Endothelial cell of umbilical vein (primary cell): ENCODE data around the gene NCKAP5. TPM values are rescaled to one million over a fixed set of nuclear protein-coding genes. Genes with fewer than 3 reads are reported as not detected.

Experiments used
- BruUV-seq: library from RNA; stranded (reverse); fragments of 400-500 nt; replicated peaks from 2 replicates; lab custom pipeline; 2021; lab: Mats Ljungman, UMichigan
- CTCF ChIA-PET: fragments of 300-600, 350-600 bp; sonication (Branson Sonifier 250); formaldehyde crosslinking; loops from one replicate; lab custom pipeline; 2021; ENCODE audit warnings: antibody characterized with exemption, inconsistent platforms; lab: Charles Lee
- POLR2A ChIA-PET: fragments of 300-600, 350-600 bp; sonication (Branson Sonifier 250); formaldehyde crosslinking; loops from one replicate; lab custom pipeline; 2021; ENCODE audit warnings: antibody characterized with exemption, inconsistent platforms; lab: Charles Lee
- DNase-seq: peaks from one replicate; pipeline ENCODE4 v3.0.0-alpha.2; 2011; ENCODE audit warnings: low read depth, low spot score
- FAIRE-seq: peaks from 2 replicates; lab custom pipeline; 2011; peaks lifted over from hg19 to GRCh38; lab: Jason Lieb, UNC
- H2AFZ ChIP-seq: 2 replicates; pipeline ENCODE4 v1.6.0; 2012; ENCODE audit warnings: low read depth, low read length, control low read depth, inconsistent platforms
- H3K27ac ChIP-seq: 2 replicates; pipeline ENCODE4 v1.5.1; 2011; ENCODE audit warnings: low read depth, mild to moderate bottlenecking, control low read depth, low read length, moderate library complexity; ENCODE audit not compliant: insufficient read depth
- H3K27me3 ChIP-seq, 2 experiments: 2 replicates each; pipeline versions ENCODE4 v1.6.0 to v1.6.1; 2011; ENCODE audit warnings: low read length in 2 of 2, mixed read lengths in 1 of 2; ENCODE audit not compliant: control insufficient read depth in 2 of 2, insufficient read depth in 2 of 2
- H3K36me3 ChIP-seq, 2 experiments: 2 replicates in 1 of 2; 3 replicates in 1 of 2; pipeline ENCODE4 v1.5.1; 2011; ENCODE audit warnings: low read length in 2 of 2, mild to moderate bottlenecking in 1 of 2, moderate library complexity in 1 of 2; ENCODE audit not compliant: control insufficient read depth in 2 of 2, insufficient read depth in 2 of 2; ENCODE audit errors: extremely low read depth in 1 of 2
- H3K4me1 ChIP-seq: 3 replicates; pipeline ENCODE4 v1.5.1; 2011; ENCODE audit warnings: mild to moderate bottlenecking, low read length; ENCODE audit not compliant: control insufficient read depth, insufficient read depth; ENCODE audit errors: extremely low read depth
- H3K4me2 ChIP-seq: 2 replicates; pipeline ENCODE4 v1.6.1; 2011; ENCODE audit warnings: low read length, control low read depth, mixed read lengths; ENCODE audit not compliant: insufficient read depth
- H3K4me3 ChIP-seq, 3 experiments: fragments of 200-600 bp in 1 of 3; sonication (generic), shearing (Covaris generic) in 1 of 3; replicated peaks in 1 of 3; 2 replicates each; pipeline ENCODE4 v1.5.1; 2011 to 2016; ENCODE audit warnings: control low read depth in 3 of 3, low read length in 3 of 3, mild to moderate bottlenecking in 2 of 3, inconsistent platforms in 1 of 3, low read depth in 1 of 3, moderate library complexity in 1 of 3; ENCODE audit not compliant: insufficient read depth in 1 of 3
- H3K79me2 ChIP-seq: 2 replicates; pipeline ENCODE4 v1.6.0; 2012; ENCODE audit warnings: low read length, inconsistent platforms; ENCODE audit not compliant: control insufficient read depth, insufficient read depth
- H3K9ac ChIP-seq: replicated peaks from 2 replicates; pipeline ENCODE3; 2011; ENCODE audit warnings: low read length, control low read depth; ENCODE audit not compliant: insufficient read depth; ENCODE audit errors: extremely low read depth
- H3K9me1 ChIP-seq: replicated peaks from 3 replicates; pipeline ENCODE4 v1.6.0; 2011; ENCODE audit warnings: mild to moderate bottlenecking, low read length; ENCODE audit not compliant: control insufficient read depth, insufficient read depth; ENCODE audit errors: extremely low read depth
- H3K9me3 ChIP-seq: replicated peaks from 2 replicates; pipeline ENCODE4 v1.5.1; 2012; ENCODE audit warnings: low read length, inconsistent platforms; ENCODE audit not compliant: control insufficient read depth, insufficient read depth
- H4K20me1 ChIP-seq: replicated peaks from 2 replicates; pipeline ENCODE3; 2011; ENCODE audit warnings: mild to moderate bottlenecking, low read length; ENCODE audit not compliant: control insufficient read depth, insufficient read depth; ENCODE audit errors: extremely low read depth
- CTCF ChIP-seq, 2 donors: IDR thresholded peaks; 1 replicate in 1 of 2; 2 replicates in 1 of 2; pipeline ENCODE4 v1.5.1; 2011; ENCODE audit warnings: low read length in 2 of 2, mild to moderate bottlenecking in 2 of 2, moderate library complexity in 2 of 2, control low read depth in 1 of 2, inconsistent platforms in 1 of 2, low read depth in 1 of 2; ENCODE audit not compliant: insufficient read depth in 1 of 2; ENCODE audit errors: extremely low read depth in 1 of 2
- EZH2 ChIP-seq: IDR thresholded peaks from 2 replicates; pipeline ENCODE4 v1.6.1; 2012; ENCODE audit warnings: borderline replicate concordance, low read depth, mild to moderate bottlenecking, moderate library complexity, low read length, inconsistent platforms; ENCODE audit not compliant: severe bottlenecking
- FOS ChIP-seq: IDR thresholded peaks from 2 replicates; pipeline ENCODE4 v1.6.1; 2011; ENCODE audit warnings: mild to moderate bottlenecking, low read length, moderate library complexity, borderline replicate concordance; ENCODE audit not compliant: insufficient read depth
- GATA2 ChIP-seq: IDR thresholded peaks from 2 replicates; pipeline ENCODE4 v1.7.0; 2011; ENCODE audit warnings: low read depth, mild to moderate bottlenecking, moderate library complexity, mixed read lengths, low read length; ENCODE audit not compliant: insufficient read length, insufficient read depth
- JUN ChIP-seq: IDR thresholded peaks from 2 replicates; pipeline ENCODE4 v1.6.1; 2011; ENCODE audit warnings: borderline replicate concordance, low read depth; ENCODE audit not compliant: insufficient read length, insufficient read depth
- MAX ChIP-seq: IDR thresholded peaks from 2 replicates; pipeline ENCODE4 v1.6.1; 2011; ENCODE audit not compliant: insufficient read depth, insufficient read length
- MYC ChIP-seq: IDR thresholded peaks from one replicate; pipeline ENCODE4 v1.6.1; 2011; ENCODE audit warnings: mild to moderate bottlenecking, low read depth, low read length
- POLR2A ChIP-seq: IDR thresholded peaks from 2 replicates; pipeline ENCODE4 v1.6.1; 2012; ENCODE audit warnings: low read depth, mild to moderate bottlenecking, control low read depth, low read length
- POLR2AphosphoS5 ChIP-seq: IDR thresholded peaks from 2 replicates; pipeline ENCODE4 v1.6.1; 2012; ENCODE audit warnings: low read depth, mild to moderate bottlenecking, control low read depth, low read length, moderate library complexity; ENCODE audit not compliant: insufficient read depth
- dilution Hi-C: fragments of 300-500 bp; cut with MboI; formaldehyde crosslinking; loops from one replicate; pipeline ENCODE4 v1.15.0; 2019; ENCODE audit warnings: low sequenced_read_pairs; ENCODE audit not compliant: extremely low pct_ligation_motif_present
- intact Hi-C: fragments of 100-400 bp; cut with micrococcal nuclease; formaldehyde crosslinking; loops from one replicate; pipeline ENCODE4 v1.10.0; 2022
- polyA plus RNA-seq, 4 experiments: library from polyadenylated mRNA; depleted of rRNA in 3 of 4; stranded (reverse) in 3 of 4; unstranded in 1 of 4; fragments of >200 nt; gene quantifications; 2 replicates each; pipeline versions ENCODE4 v1.2.1 to v1.2.3, GENCODE V29; 2011 to 2012; ENCODE audit warnings: missing spikeins in 1 of 4
- total RNA-seq: library from RNA; stranded (reverse); gene quantifications from 2 replicates; pipeline ENCODE4 v1.2.3, GENCODE V29; 2021

Gene NCKAP5
- total and polyA plus RNA-seq, 2 donors (not counting 3 experiments of a cell fraction or from before 2014, with no cell fraction given) = 0.47 to 3.3 TPM

DNA sequence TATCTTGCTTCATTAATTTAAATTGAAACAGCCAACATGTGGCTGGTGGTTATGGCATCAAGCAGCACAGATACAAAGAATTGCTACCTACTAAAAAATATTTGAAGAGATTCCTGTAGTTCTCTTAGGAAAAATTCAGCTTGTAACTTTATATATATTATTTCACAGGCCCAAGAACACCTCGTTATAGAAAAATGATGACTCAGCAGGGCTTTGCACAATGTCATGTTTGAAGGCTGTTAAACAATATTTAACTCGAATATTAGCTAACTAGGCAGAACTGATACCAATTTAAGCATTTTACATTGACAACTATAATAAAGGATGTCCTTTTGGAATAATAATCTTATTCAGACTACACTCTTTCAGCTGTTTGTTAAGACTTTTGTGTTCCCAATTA is 795.9 kb downstream of the NCKAP5 start:
- POLR2A ChIA-PET = interaction anchor here (0.7 kb wide), 1 partner anchor 104 kb away, joined by 5 read pairs; no protein-coding TSS in a partner anchor
- TF ChIP-seq CTCF (IDR thresholded peaks at IDR 0.05; ENCODE audit: extremely low read depth in 1 of 2, insufficient read depth in 1 of 2, low read depth in 1 of 2, low read length in 2 of 2) (no peak), FOS (no peak), POLR2A (no peak), MYC (no peak), POLR2AphosphoS5 (no peak), EZH2 (no peak), MAX (no peak), GATA2 (no peak), JUN (no peak)
- Histone ChIP-seq H3K27ac (no peak overlapping the region), H4K20me1 (no peaks in the 10 kb centered on the region), H2AFZ (no peak overlapping the region), H3K36me3 (no peaks in the 10 kb centered on the region), H3K4me1 (no peaks in the 10 kb centered on the region), H3K9ac (no peak overlapping the region), H3K9me1 (no peaks in the 10 kb centered on the region), H3K79me2 (no peaks in the 10 kb centered on the region), H3K4me3 (no peak overlapping the region), H3K4me2 (no peak overlapping the region), H3K27me3 (no peaks in the 10 kb centered on the region), H3K9me3 (no peaks in the 10 kb centered on the region)
- DNase-seq (no peak), FAIRE-seq (no peak)
- dilution Hi-C loops = no loop called here
- CTCF ChIA-PET = no interaction called here
- intact Hi-C loops = no loop called here
- no TSS peak for BruUV-seq
